H1 (cell line): ENCODE measurements around the gene PEPD. TPM values are rescaled to one million over a fixed set of nuclear protein-coding genes. Genes with fewer than 3 reads are reported as not detected.

Experiments used
- CTCF ChIA-PET: fragments of 300-600 bp; sonication (Branson Sonifier 250); formaldehyde crosslinking; loops from one replicate; lab custom pipeline; 2021; ENCODE audit not compliant: partially characterized antibody; lab: Charles Lee
- POLR2A ChIA-PET: fragments of 300-600 bp; sonication (Branson Sonifier 250); formaldehyde crosslinking; loops from one replicate; lab custom pipeline; 2021; ENCODE audit warnings: inconsistent platforms; ENCODE audit not compliant: partially characterized antibody; lab: Charles Lee
- DNase-seq, 2 experiments: peaks; one replicate each; pipeline versions ENCODE4 v3.0.0 to v3.0.0-alpha.2; 2010 to 2022; ENCODE audit warnings: low spot score in 2 of 2, low read depth in 1 of 2, mixed read lengths in 1 of 2
- FAIRE-seq: peaks from 2 replicates; lab custom pipeline; 2011; peaks lifted over from hg19 to GRCh38; lab: Jason Lieb, UNC
- H2AFZ ChIP-seq: 2 replicates; pipeline ENCODE4 v1.8.1; 2012; ENCODE audit warnings: low read length, inconsistent platforms
- H2AK5ac ChIP-seq: 2 replicates; pipeline ENCODE4 v1.6.1; 2013; ENCODE audit warnings: low read depth, low read length
- H2BK120ac ChIP-seq: replicated peaks from 2 replicates; pipeline ENCODE3; 2013; ENCODE audit warnings: low read depth, low read length, inconsistent platforms
- H2BK12ac ChIP-seq: 2 replicates; pipeline ENCODE4 v1.6.1; 2013; ENCODE audit warnings: low read depth, low read length
- H2BK15ac ChIP-seq: 2 replicates; pipeline ENCODE4 v1.6.1; 2013; ENCODE audit warnings: low read length
- H2BK20ac ChIP-seq: 2 replicates; pipeline ENCODE4 v1.6.1; 2013; ENCODE audit warnings: low read length
- H2BK5ac ChIP-seq: 2 replicates; pipeline ENCODE4 v1.6.1; 2013; ENCODE audit warnings: low read depth, low read length
- H3K14ac ChIP-seq: 2 replicates; pipeline ENCODE4 v1.6.1; 2013; ENCODE audit warnings: inconsistent platforms; ENCODE audit not compliant: insufficient read length
- H3K18ac ChIP-seq: 2 replicates; pipeline ENCODE4 v1.6.1; 2013; ENCODE audit warnings: low read length; ENCODE audit errors: extremely low read depth
- H3K23ac ChIP-seq: 2 replicates; pipeline ENCODE4 v1.6.1; 2013; ENCODE audit warnings: inconsistent platforms; ENCODE audit not compliant: insufficient read length
- H3K23me2 ChIP-seq: 2 replicates; pipeline ENCODE4 v1.6.1; 2013; ENCODE audit warnings: low read depth, low read length
- H3K27ac ChIP-seq: 2 replicates; pipeline ENCODE4 v1.6.1; 2011; ENCODE audit warnings: low read depth, low read length, inconsistent platforms
- H3K27me3 ChIP-seq, 4 experiments: replicated peaks in 1 of 4; 1 replicate in 1 of 4; 2 replicates in 3 of 4; pipeline versions ENCODE4 v1.6.1 to v1.8.1; 2011 to 2013; ENCODE audit warnings: low read length in 3 of 4, mild to moderate bottlenecking in 3 of 4, inconsistent platforms in 2 of 4, mixed read lengths in 2 of 4, moderate library complexity in 1 of 4; ENCODE audit not compliant: control insufficient read depth in 3 of 4, insufficient read depth in 3 of 4; ENCODE audit errors: extremely low read depth in 1 of 4
- H3K36me3 ChIP-seq, 4 experiments: 2 replicates each; pipeline versions ENCODE4 v1.6.1 to v1.8.1; 2011 to 2013; ENCODE audit warnings: mild to moderate bottlenecking in 4 of 4, low read length in 3 of 4, moderate library complexity in 2 of 4, control low read depth in 1 of 4, inconsistent platforms in 1 of 4; ENCODE audit not compliant: insufficient read depth in 4 of 4, control insufficient read depth in 2 of 4
- H3K4ac ChIP-seq: replicated peaks from 2 replicates; pipeline ENCODE3; 2013; ENCODE audit warnings: low read length, low read depth, mixed read lengths, inconsistent platforms; ENCODE audit not compliant: insufficient read length
- H3K4me1 ChIP-seq, 4 experiments: replicated peaks in 1 of 4; 1 replicate in 1 of 4; 2 replicates in 3 of 4; pipeline versions ENCODE4 v1.6.1 to v1.8.1; 2011 to 2013; ENCODE audit warnings: low read length in 3 of 4, inconsistent platforms in 2 of 4, mixed read lengths in 1 of 4; ENCODE audit not compliant: insufficient read depth in 4 of 4, control insufficient read depth in 3 of 4
- H3K4me2 ChIP-seq, 2 experiments: 2 replicates each; pipeline versions ENCODE4 v1.6.1 to v1.8.1; 2011 to 2013; ENCODE audit warnings: low read depth in 2 of 2, low read length in 2 of 2, control low read depth in 1 of 2, inconsistent platforms in 1 of 2, mild to moderate bottlenecking in 1 of 2; ENCODE audit not compliant: insufficient read depth in 1 of 2
- H3K4me3 ChIP-seq, 4 experiments: fragments of 200-600, 300-600 bp in 1 of 4; sonication (generic), shearing (Covaris generic), sonication (Bioruptor Twin) in 1 of 4; 2 replicates each; pipeline versions ENCODE4 v1.5.1 to v1.8.1; 2011 to 2016; ENCODE audit warnings: low read length in 4 of 4, low read depth in 3 of 4, control low read depth in 2 of 4, inconsistent platforms in 2 of 4, mild to moderate bottlenecking in 2 of 4, mixed read lengths in 1 of 4, moderate library complexity in 1 of 4; ENCODE audit not compliant: insufficient read depth in 2 of 4; ENCODE audit errors: extremely low read depth in 1 of 4
- H3K56ac ChIP-seq: replicated peaks from 2 replicates; pipeline ENCODE3; 2013; ENCODE audit warnings: low read depth, mild to moderate bottlenecking, mixed read lengths, low read length, inconsistent platforms; ENCODE audit not compliant: insufficient read length
- H3K79me1 ChIP-seq: 2 replicates; pipeline ENCODE4 v1.6.1; 2013; ENCODE audit warnings: low read depth, low read length, control low read depth
- H3K79me2 ChIP-seq, 2 experiments: 2 replicates each; pipeline versions ENCODE4 v1.6.1 to v1.8.1; 2012 to 2013; ENCODE audit warnings: low read length in 2 of 2, mild to moderate bottlenecking in 2 of 2, inconsistent platforms in 1 of 2; ENCODE audit not compliant: insufficient read depth in 2 of 2, control insufficient read depth in 1 of 2
- H3K9ac ChIP-seq, 4 experiments: replicated peaks in 1 of 4; 1 replicate in 1 of 4; 2 replicates in 3 of 4; pipeline versions ENCODE4 v1.6.1 to v1.8.1; 2011 to 2013; ENCODE audit warnings: low read depth in 3 of 4, low read length in 3 of 4, control low read depth in 2 of 4, mild to moderate bottlenecking in 2 of 4, moderate library complexity in 2 of 4, inconsistent platforms in 1 of 4; ENCODE audit errors: extremely low read depth in 1 of 4
- H3K9me3 ChIP-seq, 2 experiments: 2 replicates each; pipeline versions ENCODE4 v1.6.1 to v1.8.1; 2012 to 2013; ENCODE audit warnings: mild to moderate bottlenecking in 2 of 2, moderate library complexity in 2 of 2, control low read depth in 1 of 2, inconsistent platforms in 1 of 2, low read depth in 1 of 2, low read length in 1 of 2, mixed read lengths in 1 of 2; ENCODE audit not compliant: insufficient read depth in 2 of 2
- H4K20me1 ChIP-seq, 2 experiments: replicated peaks in 1 of 2; 2 replicates each; pipeline versions ENCODE3 to v1.8.1; 2011 to 2013; ENCODE audit warnings: inconsistent platforms in 2 of 2, low read length in 2 of 2, mild to moderate bottlenecking in 1 of 2; ENCODE audit not compliant: insufficient read depth in 2 of 2, control insufficient read depth in 1 of 2
- H4K5ac ChIP-seq: 2 replicates; pipeline ENCODE4 v1.6.1; 2013; ENCODE audit warnings: low read length, low read depth, mixed read lengths, inconsistent platforms; ENCODE audit not compliant: insufficient read length
- H4K8ac ChIP-seq: 2 replicates; pipeline ENCODE4 v1.8.0; 2013; ENCODE audit warnings: mild to moderate bottlenecking, moderate library complexity, low read length, inconsistent platforms; ENCODE audit not compliant: insufficient read depth; ENCODE audit errors: extremely low read depth
- H4K91ac ChIP-seq: replicated peaks from 2 replicates; pipeline ENCODE3; 2013; ENCODE audit warnings: low read length, mixed read lengths, inconsistent platforms; ENCODE audit not compliant: insufficient read length
- E2F6 ChIP-seq: IDR thresholded peaks from 2 replicates; pipeline ENCODE4 v1.6.1; 2012; ENCODE audit warnings: inconsistent platforms
- KDM1A ChIP-seq: fragments of 200-600, 300-600 bp; sonication (generic); IDR thresholded peaks from 2 replicates; pipeline ENCODE4 v1.7.1; 2016; ENCODE audit warnings: mild to moderate bottlenecking, low read length, borderline replicate concordance
- WGBS, 2 experiments: shearing (Covaris generic) in 1 of 2; methylation state at CpG; one replicate each; pipeline versions ENCODE4 v1.1.6 to v1.1.7; 2013 to 2015; ENCODE audit warnings: low lambda C conversion rate in 2 of 2, mixed read lengths in 2 of 2, inconsistent platforms in 1 of 2, low coverage in 1 of 2, missing lambda C conversion rate in 1 of 2; ENCODE audit not compliant: insufficient replicate concordance in 2 of 2, insufficient coverage in 1 of 2, insufficient read length in 1 of 2; ENCODE audit errors: extremely low coverage in 1 of 2, missing lambda C conversion rate in 1 of 2; 5-methylcytosine and 5-hydroxymethylcytosine counted together
- polyA plus RNA-seq, 7 experiments: library from polyadenylated mRNA; depleted of rRNA in 3 of 7; stranded (reverse) in 5 of 7; unstranded in 2 of 7; fragments of >200 nt in 5 of 7; fragments of 200-250 nt in 2 of 7; gene quantifications; 1 replicate in 5 of 7; 2 replicates in 1 of 7; 4 replicates in 1 of 7; pipeline versions ENCODE4 v1.2.1 to v1.2.3, GENCODE V29; 2011 to 2013; ENCODE audit warnings: missing spikeins in 2 of 7, mixed read lengths in 2 of 7
- total RNA-seq: library from RNA; stranded (reverse); fragmentation: NEBNext Ultra II Directional; extraction: Animal tissue kit (Norgen Biotek cat#: 25700); gene quantifications from 2 replicates; pipeline ENCODE4 v1.2.1, GENCODE V29; 2021

PEPD gene
- total and polyA plus RNA-seq, 2 of the 8 experiments (the other 6 are each of a cell fraction or from before 2014, with no cell fraction given) = 84.1 to 178 TPM

GRCh38 chr19:33528404-33528803 lies 6.8 kb upstream of the PEPD start:
- Histone ChIP-seq H3K79me1 (no peaks in the 10 kb centered on the region), H3K23me2 (no peaks in the 10 kb centered on the region), H3K4me2 (no peak overlapping the region), H3K4me1 (peaks cover 0 to 20% (median 5%) of the 10 kb centered on the region in 4 experiments; a peak in 5 of 7 replicates), H3K9me3 (no peaks in the 10 kb centered on the region), H2AFZ (no peak overlapping the region), H4K20me1 (no peaks in the 10 kb centered on the region), H4K5ac (no peak overlapping the region), H2BK20ac (no peak overlapping the region), H3K9ac (no peak overlapping the region), H3K14ac (no peak overlapping the region), H3K4ac (no peak overlapping the region), H3K36me3 (no peaks in the 10 kb centered on the region), H2BK15ac (0 out of 2 replicates have a peak overlapping the region, but pooled peaks have one; percentile 47), H4K91ac (no peak overlapping the region), H3K27ac (no peak overlapping the region), H3K27me3 (no peaks in the 10 kb centered on the region), H4K8ac (no peak overlapping the region), H3K56ac (no peak overlapping the region), H3K18ac (no peak overlapping the region), H3K4me3 (no peak overlapping the region), H2BK120ac (no peak overlapping the region), H2AK5ac (no peak overlapping the region), H2BK5ac (no peak overlapping the region), H3K23ac (no peak overlapping the region), H2BK12ac (no peak overlapping the region), H3K79me2 (no peaks in the 10 kb centered on the region)
- FAIRE-seq (no peak), DNase-seq (no peak)
- POLR2A ChIA-PET = interaction anchor here (0.7 to 1.6 kb wide), 2 partner anchors 16 to 176 kb away, joined by 3 to 4 read pairs; no protein-coding TSS in a partner anchor
- no peak for TF ChIP-seq E2F6
- 0 out of 2 replicates have a peak, but pooled peaks have one; percentile 43 for TF ChIP-seq KDM1A
- CTCF ChIA-PET = no interaction called here
- WGBS, 2 experiments = 73% methylated on average over 2 of the region's 2 CpGs; no CpG with 5 or more reads in 1 of the 2 experiments
